A549 (cell line): ENCODE results near the gene TMEM121. TPM values are rescaled to one million over a fixed set of nuclear protein-coding genes. Genes with fewer than 3 reads are reported as not detected.
"Not testable (repeated sequence)": the region's sequence is repeated elsewhere in the genome, so short reads cannot be mapped to it uniquely, and the experiment has no call there.

Experiments
- ATAC-seq, 2 experiments: fragments of 200-7000 bp in 1 of 2; fragments of >200 bp in 1 of 2; cut with Nextera tagmentation in 1 of 2; cut with Tn5 transposase in 1 of 2; 3 replicates each; pipeline versions ENCODE4 v1.8.0 to v1.9.1; 2018 to 2020; ENCODE audit warnings: mild to moderate bottlenecking in 1 of 2, moderate library complexity in 1 of 2
- CTCF ChIA-PET: fragments of 300-600 bp; sonication (Branson Sonifier 250); formaldehyde crosslinking; extraction: SDS; loops from one replicate; lab custom pipeline; 2021; ENCODE audit warnings: antibody characterized with exemption, inconsistent platforms; lab: Yijun Ruan, JAX
- POLR2A ChIA-PET: fragments of 350-600 bp; formaldehyde crosslinking; extraction: SDS; loops from one replicate; lab custom pipeline; 2021; ENCODE audit warnings: antibody characterized with exemption, inconsistent platforms; lab: Yijun Ruan, JAX
- DNase-seq, 2 experiments: peaks; one replicate each; pipeline versions ENCODE4 v3.0.0 to v3.0.0-alpha.2; 2011 to 2016; ENCODE audit warnings: low read depth in 1 of 2, low spot score in 1 of 2
- FAIRE-seq: peaks from 2 replicates; lab custom pipeline; 2011; peaks lifted over from hg19 to GRCh38; lab: Jason Lieb, UNC
- H3K27ac ChIP-seq, 2 experiments: fragments of >200 bp; sonication (Bioruptor Twin); formaldehyde crosslinking; 3 replicates each; pipeline ENCODE4 v1.5.1; 2016 to 2017
- H3K4me1 ChIP-seq: fragments of >200 bp; sonication (Bioruptor Twin); formaldehyde crosslinking; 3 replicates; pipeline ENCODE4 v1.6.1; 2016
- H3K4me2 ChIP-seq: fragments of >200 bp; sonication (Bioruptor Twin); formaldehyde crosslinking; 3 replicates; pipeline ENCODE4 v1.6.1; 2016
- H3K4me3 ChIP-seq: fragments of >200 bp; sonication (Bioruptor Twin); formaldehyde crosslinking; 3 replicates; pipeline ENCODE4 v1.5.1; 2016
- H3K9me3 ChIP-seq: fragments of >200 bp; sonication (Bioruptor Twin); formaldehyde crosslinking; 3 replicates; pipeline ENCODE4 v1.6.1; 2016
- CEBPB ChIP-seq, 2 experiments: fragments of >200 bp in 1 of 2; sonication (Bioruptor Twin) in 1 of 2; formaldehyde crosslinking in 1 of 2; IDR thresholded peaks; 2 replicates each; pipeline ENCODE4 v1.6.1; 2012 to 2016
- CHD4 ChIP-seq: fragments of 200-600 bp; sonication (generic); IDR thresholded peaks from 2 replicates; pipeline ENCODE4 v1.6.1; 2016; ENCODE audit warnings: antibody characterized with exemption, mild to moderate bottlenecking, borderline replicate concordance
- EHMT2 ChIP-seq: fragments of 200-600 bp; sonication (generic); IDR thresholded peaks from 2 replicates; pipeline ENCODE4 v1.6.1; 2016; ENCODE audit warnings: antibody characterized with exemption, low read depth, mild to moderate bottlenecking, moderate library complexity
- ELK1 ChIP-seq: fragments of 150-350 bp; IDR thresholded peaks from 2 replicates; pipeline ENCODE4 v1.6.1; 2014; ENCODE audit warnings: low read depth, mild to moderate bottlenecking, low read length
- HOXA7 ChIP-seq: fragments of 250-450 bp; sonication (Bioruptor Pico); IDR thresholded peaks from 2 replicates; pipeline ENCODE4 v1.5.0; 2020; ENCODE audit warnings: mild to moderate bottlenecking, moderate library complexity
- HOXB5 ChIP-seq: fragments of 250-450 bp; sonication (Bioruptor Pico); IDR thresholded peaks from 2 replicates; pipeline ENCODE4 v1.5.0; 2020; ENCODE audit warnings: mild to moderate bottlenecking, moderate library complexity
- JUN ChIP-seq, 2 experiments: fragments of >200 bp; sonication (Bioruptor Twin); formaldehyde crosslinking; IDR thresholded peaks; 2 replicates in 1 of 2; 3 replicates in 1 of 2; pipeline ENCODE4 v1.6.1; 2016 to 2017
- KDM1A ChIP-seq: fragments of 200-600 bp; sonication (generic); IDR thresholded peaks from 2 replicates; pipeline ENCODE4 v1.6.1; 2016; ENCODE audit warnings: low read depth, mild to moderate bottlenecking
- MAX ChIP-seq: IDR thresholded peaks from 2 replicates; pipeline ENCODE4 v1.6.1; 2012
- PHF8 ChIP-seq: fragments of 200-600 bp; sonication (generic); IDR thresholded peaks from 2 replicates; pipeline ENCODE4 v1.6.1; 2016; ENCODE audit warnings: low read depth, mild to moderate bottlenecking, antibody characterized with exemption, moderate library complexity, borderline replicate concordance
- REST ChIP-seq: fragments of 200-600 bp; sonication (generic); IDR thresholded peaks from 2 replicates; pipeline ENCODE4 v1.6.1; 2016; ENCODE audit warnings: antibody characterized with exemption, mild to moderate bottlenecking, moderate library complexity
- SMC3 ChIP-seq: fragments of >200 bp; sonication (Bioruptor Twin); formaldehyde crosslinking; IDR thresholded peaks from 3 replicates; pipeline ENCODE4 v1.6.1; 2018; ENCODE audit warnings: inconsistent platforms
- USF2 ChIP-seq: fragments of 450-650 bp; IDR thresholded peaks from 2 replicates; pipeline ENCODE4 v1.6.1; 2014; ENCODE audit warnings: antibody characterized with exemption
- WGBS: methylation state at CpG from one replicate; pipeline ENCODE4 v1.1.6; 2017; ENCODE audit errors: missing lambda C conversion rate; 5-methylcytosine and 5-hydroxymethylcytosine counted together
- polyA plus RNA-seq, 4 experiments: library from polyadenylated mRNA; depleted of rRNA in 3 of 4; stranded (reverse); fragments of >200 nt; fragmentation: RNase III in 1 of 4; extraction: RNeasy Plus Mini Kit Qiagen cat#74134 plus additional on column Dnase treatment in 1 of 4; gene quantifications; 2 replicates in 3 of 4; 3 replicates in 1 of 4; pipeline ENCODE4 v1.2.3, GENCODE V29; 2011 to 2017

Gene TMEM121
- polyA plus RNA-seq, 2 of the 4 experiments (the other 2 are of a cell fraction), result 2.3 to 5.7 TPM

- H3K27ac ChIP-seq, DNase-seq, H3K9me3 ChIP-seq, POLR2A ChIA-PET, H3K4me1 ChIP-seq, CTCF ChIA-PET, H3K4me3 ChIP-seq: not testable (repeated sequence)
- 0 out of 3 replicates have a peak overlapping the region, but pooled peaks have one; percentile 33 for H3K4me2 ChIP-seq
- peak; percentile 98 for FAIRE-seq
- WGBS, result 7% methylated on average over 3 of the region's 27 CpGs
- peak; percentile 76 to 83 for ATAC-seq
Observed at GRCh38 chr14:105560048-105560669, 33.8 kb downstream of the TMEM121 start.

GRCh38 chr14:105561345-105561744 is 35.0 kb downstream of the TMEM121 start:
- DNase-seq, CTCF ChIA-PET, H3K4me3 ChIP-seq, ATAC-seq, H3K9me3 ChIP-seq, POLR2A ChIA-PET, FAIRE-seq, H3K4me2 ChIP-seq, H3K27ac ChIP-seq, H3K4me1 ChIP-seq: not testable (repeated sequence)
- 81% methylated on average over 9 of the region's 14 CpGs for WGBS

- H3K4me3 ChIP-seq, result no peak overlapping the region
- no peak for TF ChIP-seq EHMT2
- no peak for TF ChIP-seq REST
- no peak for TF ChIP-seq ELK1
- TF ChIP-seq HOXA7 (CRISPR knock-in tag), result no peak
- no peak for TF ChIP-seq CHD4
- TF ChIP-seq JUN (IDR thresholded peaks at IDR 0.05), result no peak
- TF ChIP-seq MAX, result no peak
- no peak for TF ChIP-seq HOXB5 (CRISPR knock-in tag)
- TF ChIP-seq PHF8, result no peak
- no peak for TF ChIP-seq SMC3
- TF ChIP-seq CEBPB (IDR thresholded peaks at IDR 0.05), result no peak
- no peak for TF ChIP-seq KDM1A
- TF ChIP-seq USF2, result no peak
- 65% methylated on average over 4 of the region's 4 CpGs for WGBS
- no peaks in the 10 kb centered on the region for H3K4me1 ChIP-seq
- POLR2A ChIA-PET, result no interaction called here
- no peaks in the 10 kb centered on the region for H3K9me3 ChIP-seq
- no peak overlapping the region for H3K27ac ChIP-seq
- no peak for FAIRE-seq
- H3K4me2 ChIP-seq, result no peak overlapping the region
- no peak for DNase-seq
- CTCF ChIA-PET, result no interaction called here
- ATAC-seq, result no peak
Observed at GRCh38 chr14:105562713-105563346, 36.4 kb downstream of the TMEM121 start.
